IMR-90 (cell line): Measurements from ENCODE around the gene SLC13A5. TPM values are rescaled to one million over a fixed set of nuclear protein-coding genes. Genes with fewer than 3 reads are reported as not detected.
A peak's percentile ranks its signal among the peaks of the same experiment; 100 is the strongest.

Experiments used
- ATAC-seq: fragments of 200-7000 bp; cut with Tn5 transposase; 2 replicates; pipeline ENCODE4 v1.9.1; 2020; ENCODE audit warnings: low read depth, mild to moderate bottlenecking, moderate library complexity
- BruUV-seq: library from RNA; stranded (reverse); fragments of 400-500 nt; replicated peaks from 2 replicates; lab custom pipeline; 2021; lab: Mats Ljungman, UMichigan
- CTCF ChIA-PET: fragments of 300-600 bp; formaldehyde crosslinking; extraction: SDS; loops from one replicate; lab custom pipeline; 2021; ENCODE audit warnings: antibody characterized with exemption; lab: Yijun Ruan, JAX
- POLR2A ChIA-PET: fragments of 300-600 bp; sonication (Branson Sonifier 250); formaldehyde crosslinking; loops from one replicate; lab custom pipeline; 2022; ENCODE audit warnings: antibody characterized with exemption; ENCODE audit not compliant: unreplicated experiment; lab: Charles Lee
- DNase-seq: peaks from one replicate; pipeline ENCODE4 v3.0.0; 2013
- H2AFZ ChIP-seq: replicated peaks from 2 replicates; pipeline ENCODE3; 2013; ENCODE audit warnings: low read length, mild to moderate bottlenecking; ENCODE audit not compliant: poor library complexity
- H2AK5ac ChIP-seq: 2 replicates; pipeline ENCODE4 v1.6.1; 2013; ENCODE audit warnings: low read depth, low read length, inconsistent platforms
- H2AK9ac ChIP-seq: replicated peaks from 2 replicates; pipeline ENCODE3; 2013; ENCODE audit warnings: mild to moderate bottlenecking, low read depth, low read length, moderate library complexity; ENCODE audit not compliant: poor library complexity
- H2BK120ac ChIP-seq: 2 replicates; pipeline ENCODE4 v1.6.1; 2013; ENCODE audit warnings: low read depth, low read length, inconsistent platforms
- H2BK15ac ChIP-seq: 3 replicates; pipeline ENCODE4 v1.6.1; 2013; ENCODE audit warnings: low read depth, low read length, inconsistent platforms
- H2BK20ac ChIP-seq: 2 replicates; pipeline ENCODE4 v1.6.1; 2013; ENCODE audit warnings: low read depth, mild to moderate bottlenecking, inconsistent platforms, low read length, moderate library complexity
- H2BK5ac ChIP-seq: 2 replicates; pipeline ENCODE4 v1.6.1; 2013; ENCODE audit warnings: mild to moderate bottlenecking, low read depth, low read length, inconsistent platforms; ENCODE audit not compliant: poor library complexity, severe bottlenecking
- H3K14ac ChIP-seq: replicated peaks from 2 replicates; pipeline ENCODE4 v1.6.1; 2013; ENCODE audit warnings: low read depth, low read length, inconsistent platforms
- H3K18ac ChIP-seq: 2 replicates; pipeline ENCODE4 v1.6.1; 2013; ENCODE audit warnings: low read depth, low read length, control low read depth
- H3K23ac ChIP-seq: 2 replicates; pipeline ENCODE4 v1.6.1; 2013; ENCODE audit warnings: low read depth, low read length, inconsistent platforms
- H3K27ac ChIP-seq: 2 replicates; pipeline ENCODE4 v1.5.1; 2013; ENCODE audit warnings: mild to moderate bottlenecking, control low read depth, low read length; ENCODE audit not compliant: insufficient read depth
- H3K27me3 ChIP-seq: 2 replicates; pipeline ENCODE4 v1.6.1; 2013; ENCODE audit warnings: low read length; ENCODE audit not compliant: control insufficient read depth, insufficient read depth
- H3K36me3 ChIP-seq: 2 replicates; pipeline ENCODE4 v1.6.1; 2013; ENCODE audit warnings: low read length, mixed read lengths; ENCODE audit not compliant: control insufficient read depth, insufficient read depth
- H3K4ac ChIP-seq: 2 replicates; pipeline ENCODE4 v1.6.1; 2013; ENCODE audit warnings: low read depth, low read length, inconsistent platforms
- H3K4me1 ChIP-seq: 2 replicates; pipeline ENCODE4 v1.6.1; 2013; ENCODE audit warnings: low read length, mixed read lengths; ENCODE audit not compliant: control insufficient read depth, insufficient read depth
- H3K4me2 ChIP-seq: 2 replicates; pipeline ENCODE4 v1.6.1; 2013; ENCODE audit warnings: low read depth, mild to moderate bottlenecking, control low read depth, low read length, moderate library complexity
- H3K4me3 ChIP-seq: 2 replicates; pipeline ENCODE4 v1.5.1; 2013; ENCODE audit warnings: low read depth, mild to moderate bottlenecking, control low read depth, low read length, moderate library complexity; ENCODE audit not compliant: insufficient read depth
- H3K56ac ChIP-seq: 2 replicates; pipeline ENCODE4 v1.6.1; 2013; ENCODE audit warnings: low read length, inconsistent platforms; ENCODE audit not compliant: insufficient read depth; ENCODE audit errors: extremely low read depth
- H3K79me1 ChIP-seq, 2 experiments: 2 replicates each; pipeline ENCODE4 v1.6.1; 2013; ENCODE audit warnings: low read length in 2 of 2, inconsistent platforms in 1 of 2, low read depth in 1 of 2
- H3K9ac ChIP-seq: 2 replicates; pipeline ENCODE4 v1.6.1; 2013; ENCODE audit warnings: low read depth, low read length, control low read depth
- H3K9me1 ChIP-seq: 2 replicates; pipeline ENCODE4 v1.6.1; 2013; ENCODE audit warnings: low read length, inconsistent platforms; ENCODE audit not compliant: insufficient read depth
- H3K9me3 ChIP-seq: 2 replicates; pipeline ENCODE4 v1.6.1; 2013; ENCODE audit warnings: low read length; ENCODE audit not compliant: control insufficient read depth, insufficient read depth
- H4K20me1 ChIP-seq: 2 replicates; pipeline ENCODE4 v1.6.1; 2013; ENCODE audit warnings: low read length, inconsistent platforms; ENCODE audit not compliant: insufficient read depth
- H4K5ac ChIP-seq: 2 replicates; pipeline ENCODE4 v1.6.1; 2013; ENCODE audit warnings: mild to moderate bottlenecking, low read depth, low read length, control low read depth
- H4K8ac ChIP-seq, 2 experiments: 2 replicates each; pipeline ENCODE4 v1.6.1; 2013; ENCODE audit warnings: low read depth in 2 of 2, low read length in 2 of 2, control low read depth in 1 of 2, inconsistent platforms in 1 of 2
- H4K91ac ChIP-seq: 2 replicates; pipeline ENCODE4 v1.6.1; 2013; ENCODE audit warnings: low read depth, low read length, inconsistent platforms; ENCODE audit not compliant: insufficient read depth
- BHLHE40 ChIP-seq: fragments of 150-350 bp; IDR thresholded peaks from 2 replicates; pipeline ENCODE4 v1.6.1; 2016; ENCODE audit warnings: mild to moderate bottlenecking, low read depth, low read length
- CEBPB ChIP-seq: IDR thresholded peaks from 2 replicates; pipeline ENCODE4 v1.6.1; 2012; ENCODE audit warnings: low read depth, low read length, improper control_type of control experiment
- CHD1 ChIP-seq: IDR thresholded peaks from 2 replicates; pipeline ENCODE4 v1.6.1; 2012; ENCODE audit warnings: low read depth, low read length, improper control_type of control experiment
- MAFK ChIP-seq: IDR thresholded peaks from 2 replicates; pipeline ENCODE4 v1.6.1; 2012; ENCODE audit warnings: low read depth, low read length, improper control_type of control experiment
- MAZ ChIP-seq: IDR thresholded peaks from 2 replicates; pipeline ENCODE4 v1.6.1; 2012; ENCODE audit warnings: low read depth, mild to moderate bottlenecking, low read length, improper control_type of control experiment, moderate library complexity, borderline replicate concordance
- MXI1 ChIP-seq: IDR thresholded peaks from 2 replicates; pipeline ENCODE4 v1.6.1; 2012; ENCODE audit warnings: low read depth, mild to moderate bottlenecking, low read length, moderate library complexity, borderline replicate concordance
- NFE2L2 ChIP-seq: fragments of 150-350 bp; IDR thresholded peaks from 2 replicates; pipeline ENCODE4 v1.6.1; 2016; ENCODE audit warnings: low read depth, mild to moderate bottlenecking, low read length
- POLR2A ChIP-seq: IDR thresholded peaks from 2 replicates; pipeline ENCODE4 v1.6.1; 2012; ENCODE audit warnings: mild to moderate bottlenecking, low read depth, low read length
- RAD21 ChIP-seq: IDR thresholded peaks from 2 replicates; pipeline ENCODE4 v1.6.1; 2012; ENCODE audit warnings: low read length, improper control_type of control experiment
- RCOR1 ChIP-seq: IDR thresholded peaks from 2 replicates; pipeline ENCODE4 v1.6.1; 2012; ENCODE audit warnings: mild to moderate bottlenecking, low read length, improper control_type of control experiment; ENCODE audit not compliant: insufficient replicate concordance
- RFX5 ChIP-seq: IDR thresholded peaks from 2 replicates; pipeline ENCODE4 v1.8.0; 2012; ENCODE audit warnings: low read depth, mild to moderate bottlenecking, low read length, moderate library complexity
- SMC3 ChIP-seq: fragments of 150-350 bp; IDR thresholded peaks from 2 replicates; pipeline ENCODE4 v1.6.1; 2016; ENCODE audit warnings: low read depth, mild to moderate bottlenecking, antibody characterized with exemption, low read length, moderate library complexity
- WGBS, 2 experiments: methylation state at CpG; one replicate each; pipeline versions ENCODE4 v1.1.5 to v1.1.7; 2013; ENCODE audit warnings: missing lambda C conversion rate in 2 of 2; ENCODE audit not compliant: insufficient read length in 1 of 2; ENCODE audit errors: extremely low coverage in 2 of 2; 5-methylcytosine and 5-hydroxymethylcytosine counted together
- dilution Hi-C: fragments of 300-500 bp; cut with HindIII; formaldehyde crosslinking; loops from one replicate; pipeline ENCODE4 v1.14.3; 2018; ENCODE audit warnings: low sequenced_read_pairs; ENCODE audit not compliant: unreplicated experiment
- in situ Hi-C: fragments of 300-500 bp; cut with MboI; formaldehyde crosslinking; loops from 3 replicates; pipeline ENCODE4 v1.14.3; 2019; ENCODE audit warnings: low sequenced_read_pairs, inconsistent platforms, mixed read lengths
- intact Hi-C: fragments of 100-400 bp; cut with micrococcal nuclease; formaldehyde crosslinking; loops from 2 replicates; pipeline ENCODE4 v1.10.0; 2022
- polyA plus RNA-seq, 3 experiments: library from polyadenylated mRNA; depleted of rRNA; stranded (reverse); fragments of >200 nt; gene quantifications; 2 replicates each; pipeline ENCODE4 v1.2.3, GENCODE V29; 2012; ENCODE audit warnings: low replicate concordance in 1 of 3
- total RNA-seq: library from RNA; depleted of rRNA; stranded (reverse); fragments of >200 nt; gene quantifications from 2 replicates; pipeline ENCODE4 v1.2.3, GENCODE V29; 2012
- TF ChIP-seq, protein P1 (sequence below): fragments of 150-350 bp; IDR thresholded peaks from 2 replicates; pipeline ENCODE4 v1.6.1; 2016; ENCODE audit warnings: low read depth, mild to moderate bottlenecking, low read length, moderate library complexity, borderline replicate concordance
- TF ChIP-seq, protein P2 (sequence below): conservative IDR thresholded peaks from 2 replicates; pipeline ENCODE4 v1.5.1; 2012; ENCODE audit warnings: mild to moderate bottlenecking, low read depth, low read length, improper control_type of control experiment
- TF ChIP-seq, protein P3 (sequence below): fragments of 150-350 bp; IDR thresholded peaks from 2 replicates; pipeline ENCODE4 v1.6.1; 2017; ENCODE audit warnings: mild to moderate bottlenecking, antibody characterized with exemption, low read length, low read depth

SLC13A5 gene
- total and polyA plus RNA-seq, 2 of the 4 experiments (the other 2 are of a cell fraction): not detected

DNA sequence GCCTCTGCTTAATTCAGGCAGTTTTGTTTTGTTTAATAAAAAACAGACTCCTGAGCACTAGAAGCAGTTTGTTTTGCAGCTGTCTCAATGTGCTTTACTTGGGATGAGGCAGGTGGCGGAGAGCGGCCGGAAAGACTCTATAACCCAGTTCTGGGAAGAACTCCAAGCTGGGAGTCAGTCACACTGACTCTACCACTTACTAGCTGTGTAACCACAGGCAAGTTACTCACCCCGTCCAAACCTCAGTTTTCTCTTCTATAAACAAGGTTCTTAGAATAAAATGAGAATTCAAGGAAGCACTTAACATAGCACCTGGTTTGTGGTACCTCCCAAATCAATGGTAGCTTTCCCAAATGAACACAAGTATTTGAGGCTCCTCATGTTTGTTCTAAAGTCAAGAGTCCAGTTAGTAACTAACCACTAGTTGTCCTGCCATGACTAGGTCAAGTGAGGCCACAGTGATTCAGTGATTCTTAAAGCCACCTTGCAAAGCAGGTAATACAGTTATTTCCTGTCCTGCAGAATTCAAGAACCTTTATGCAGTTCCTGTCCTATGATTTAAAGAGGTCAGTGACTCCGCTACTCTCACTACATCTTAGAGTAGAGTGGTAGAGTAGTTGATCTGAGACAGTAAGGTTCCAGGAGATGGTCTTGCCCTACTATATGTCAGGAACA is 69.6 kb downstream of the SLC13A5 start:
- peaks cover 3% of the 10 kb centered on the region; the same call in 1 of the 2 replicates for H3K9me1 ChIP-seq
- H2BK120ac ChIP-seq: no peak overlapping the region
- no peak overlapping the region for H2BK15ac ChIP-seq
- H3K9me3 ChIP-seq: no peaks in the 10 kb centered on the region
- no peak overlapping the region for H3K23ac ChIP-seq
- H3K36me3 ChIP-seq: peaks cover 11% of the 10 kb centered on the region
- no peak overlapping the region for H3K27ac ChIP-seq
- intact Hi-C loops (loop anchor here (5.0 kb wide), 1 partner anchor 201 kb away; the partner anchor contains the start of gene PIMREG), dilution Hi-C loops (no loop called here), in situ Hi-C loops (loop anchor here (10.0 kb wide), 1 partner anchor 169 kb away; no protein-coding TSS in a partner anchor)
- no peak overlapping the region for H3K56ac ChIP-seq
- H2AK5ac ChIP-seq: no peak overlapping the region
- BruUV-seq: no TSS peak
- H3K18ac ChIP-seq: no peak overlapping the region
- no CpG with 5 or more reads among the region's 5 CpGs for WGBS, 2 experiments
- H3K4me3 ChIP-seq: no peak overlapping the region
- no peak overlapping the region for H3K4ac ChIP-seq
- ATAC-seq (no peak), DNase-seq (peak; percentile 66)
- no peak overlapping the region for H2BK5ac ChIP-seq
- peaks cover 9% of the 10 kb centered on the region for H3K4me1 ChIP-seq
- peaks cover 14 to 53% of the 10 kb centered on the region in 2 experiments; a peak in 3 of 4 replicates for H3K79me1 ChIP-seq
- no peak overlapping the region for H3K4me2 ChIP-seq
- no peak overlapping the region for H2AK9ac ChIP-seq
- peaks cover 6% of the 10 kb centered on the region; the same call in 1 of the 2 replicates for H4K20me1 ChIP-seq
- H2BK20ac ChIP-seq: no peak overlapping the region
- ChIA-PET POLR2A (no interaction called here), CTCF (interaction anchor here (1.6 kb wide), 1 partner anchor 35 kb away, joined by 5 read pairs; no protein-coding TSS in a partner anchor)
- no peaks in the 10 kb centered on the region for H3K27me3 ChIP-seq
- no peak overlapping the region for H3K9ac ChIP-seq
- no peak overlapping the region for H4K5ac ChIP-seq
- H2AFZ ChIP-seq: no peak overlapping the region
- no peak overlapping the region for H4K91ac ChIP-seq
- H4K8ac ChIP-seq: no peak overlapping the region
- no peak overlapping the region for H3K14ac ChIP-seq
- no peak for TF ChIP-seq MAFK
- TF ChIP-seq RAD21: no peak
- no peak for TF ChIP-seq MAZ
- no peak for TF ChIP-seq CEBPB
- TF ChIP-seq, protein P1, sequence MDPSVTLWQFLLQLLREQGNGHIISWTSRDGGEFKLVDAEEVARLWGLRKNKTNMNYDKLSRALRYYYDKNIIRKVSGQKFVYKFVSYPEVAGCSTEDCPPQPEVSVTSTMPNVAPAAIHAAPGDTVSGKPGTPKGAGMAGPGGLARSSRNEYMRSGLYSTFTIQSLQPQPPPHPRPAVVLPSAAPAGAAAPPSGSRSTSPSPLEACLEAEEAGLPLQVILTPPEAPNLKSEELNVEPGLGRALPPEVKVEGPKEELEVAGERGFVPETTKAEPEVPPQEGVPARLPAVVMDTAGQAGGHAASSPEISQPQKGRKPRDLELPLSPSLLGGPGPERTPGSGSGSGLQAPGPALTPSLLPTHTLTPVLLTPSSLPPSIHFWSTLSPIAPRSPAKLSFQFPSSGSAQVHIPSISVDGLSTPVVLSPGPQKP: no peak
- no peak for TF ChIP-seq MXI1
- no peak for TF ChIP-seq RFX5
- TF ChIP-seq NFE2L2: no peak
- TF ChIP-seq RCOR1: no peak
- TF ChIP-seq, protein P2, sequence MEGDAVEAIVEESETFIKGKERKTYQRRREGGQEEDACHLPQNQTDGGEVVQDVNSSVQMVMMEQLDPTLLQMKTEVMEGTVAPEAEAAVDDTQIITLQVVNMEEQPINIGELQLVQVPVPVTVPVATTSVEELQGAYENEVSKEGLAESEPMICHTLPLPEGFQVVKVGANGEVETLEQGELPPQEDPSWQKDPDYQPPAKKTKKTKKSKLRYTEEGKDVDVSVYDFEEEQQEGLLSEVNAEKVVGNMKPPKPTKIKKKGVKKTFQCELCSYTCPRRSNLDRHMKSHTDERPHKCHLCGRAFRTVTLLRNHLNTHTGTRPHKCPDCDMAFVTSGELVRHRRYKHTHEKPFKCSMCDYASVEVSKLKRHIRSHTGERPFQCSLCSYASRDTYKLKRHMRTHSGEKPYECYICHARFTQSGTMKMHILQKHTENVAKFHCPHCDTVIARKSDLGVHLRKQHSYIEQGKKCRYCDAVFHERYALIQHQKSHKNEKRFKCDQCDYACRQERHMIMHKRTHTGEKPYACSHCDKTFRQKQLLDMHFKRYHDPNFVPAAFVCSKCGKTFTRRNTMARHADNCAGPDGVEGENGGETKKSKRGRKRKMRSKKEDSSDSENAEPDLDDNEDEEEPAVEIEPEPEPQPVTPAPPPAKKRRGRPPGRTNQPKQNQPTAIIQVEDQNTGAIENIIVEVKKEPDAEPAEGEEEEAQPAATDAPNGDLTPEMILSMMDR: no peak
- TF ChIP-seq BHLHE40: no peak
- no peak for TF ChIP-seq CHD1
- TF ChIP-seq, protein P3, sequence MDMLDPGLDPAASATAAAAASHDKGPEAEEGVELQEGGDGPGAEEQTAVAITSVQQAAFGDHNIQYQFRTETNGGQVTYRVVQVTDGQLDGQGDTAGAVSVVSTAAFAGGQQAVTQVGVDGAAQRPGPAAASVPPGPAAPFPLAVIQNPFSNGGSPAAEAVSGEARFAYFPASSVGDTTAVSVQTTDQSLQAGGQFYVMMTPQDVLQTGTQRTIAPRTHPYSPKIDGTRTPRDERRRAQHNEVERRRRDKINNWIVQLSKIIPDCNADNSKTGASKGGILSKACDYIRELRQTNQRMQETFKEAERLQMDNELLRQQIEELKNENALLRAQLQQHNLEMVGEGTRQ: no peak
- no peak for TF ChIP-seq SMC3
- TF ChIP-seq POLR2A: no peak
